GM23338 (cell line): Measurements from ENCODE around the gene OR5M8. TPM values are rescaled to one million over a fixed set of nuclear protein-coding genes. Genes with fewer than 3 reads are reported as not detected.
A peak's percentile ranks its signal among the peaks of the same experiment; 100 is the strongest.

ENCODE experiments used
- ATAC-seq: fragments of 200-7000 bp; cut with Tn5 transposase; 3 replicates; pipeline ENCODE4 v1.9.1; 2020
- DNase-seq: peaks from one replicate; pipeline ENCODE4 v3.0.0-alpha.2; 2015; ENCODE audit warnings: low spot score
- H2AFZ ChIP-seq: fragments of 200-600 bp; sonication (generic); 2 replicates; pipeline ENCODE4 v1.8.0; 2016; ENCODE audit warnings: antibody characterized with exemption, mild to moderate bottlenecking, moderate library complexity
- H3F3A ChIP-seq: fragments of 200-600 bp; sonication (generic); replicated peaks from 2 replicates; pipeline ENCODE4 v1.8.0; 2017; ENCODE audit warnings: antibody characterized with exemption, mixed run types, low read depth
- H3K27ac ChIP-seq: fragments of 200-600 bp; sonication (generic); 2 replicates; pipeline ENCODE4 v1.6.1; 2016; ENCODE audit warnings: low read depth
- H3K27me3 ChIP-seq: fragments of 200-600 bp; sonication (generic); 2 replicates; pipeline ENCODE4 v1.8.0; 2016; ENCODE audit warnings: mild to moderate bottlenecking, mixed run types, moderate library complexity; ENCODE audit not compliant: insufficient read depth
- H3K36me3 ChIP-seq: fragments of 200-600 bp; sonication (generic); 2 replicates; pipeline ENCODE4 v1.8.0; 2016; ENCODE audit warnings: mild to moderate bottlenecking; ENCODE audit not compliant: insufficient read depth
- H3K4me1 ChIP-seq: fragments of 200-600 bp; sonication (generic); 2 replicates; pipeline ENCODE4 v1.8.0; 2016; ENCODE audit warnings: mild to moderate bottlenecking, moderate library complexity; ENCODE audit not compliant: insufficient read depth
- H3K4me2 ChIP-seq: fragments of 200-600 bp; sonication (generic); 2 replicates; pipeline ENCODE4 v1.7.1; 2017; ENCODE audit warnings: mixed run types
- H3K4me3 ChIP-seq: fragments of 200-600 bp; sonication (generic); 2 replicates; pipeline ENCODE4 v1.6.1; 2016; ENCODE audit warnings: mixed run types
- H3K79me2 ChIP-seq: fragments of 200-600 bp; sonication (generic); replicated peaks from 2 replicates; pipeline ENCODE4 v1.8.0; 2017; ENCODE audit warnings: mild to moderate bottlenecking; ENCODE audit not compliant: insufficient read depth
- H3K9me2 ChIP-seq: fragments of 200-600 bp; sonication (generic); 2 replicates; pipeline ENCODE4 v1.8.0; 2017; ENCODE audit not compliant: insufficient read depth
- H4K20me1 ChIP-seq: fragments of 200-600 bp; sonication (generic); replicated peaks from 2 replicates; pipeline ENCODE4 v1.8.0; 2017; ENCODE audit warnings: mild to moderate bottlenecking; ENCODE audit not compliant: insufficient read depth
- H3K27ac Mint-ChIP-seq: 2 replicates; pipeline ENCODE4 v1.8.0; 2020; ENCODE audit warnings: inconsistent platforms, mild to moderate bottlenecking, moderate library complexity, mixed read lengths
- H3K27me3 Mint-ChIP-seq: 3 replicates; pipeline ENCODE4 v1.8.0; 2022; ENCODE audit warnings: low read depth, mild to moderate bottlenecking, moderate library complexity, mixed read lengths, inconsistent platforms; ENCODE audit not compliant: insufficient read depth, poor library complexity
- H3K36me3 Mint-ChIP-seq: 3 replicates; pipeline ENCODE4 v1.8.0; 2021; ENCODE audit warnings: low read depth, mild to moderate bottlenecking, inconsistent platforms, moderate library complexity, mixed read lengths
- H3K4me1 Mint-ChIP-seq: 3 replicates; pipeline ENCODE4 v1.8.0; 2020; ENCODE audit warnings: mild to moderate bottlenecking, inconsistent platforms, mixed read lengths
- H3K4me3 Mint-ChIP-seq: 3 replicates; pipeline ENCODE4 v1.8.0; 2021; ENCODE audit warnings: moderate library complexity, mild to moderate bottlenecking, inconsistent platforms, mixed read lengths
- H3K9me3 Mint-ChIP-seq: 3 replicates; pipeline ENCODE4 v1.8.0; 2020; ENCODE audit warnings: moderate library complexity, mild to moderate bottlenecking, inconsistent platforms, mixed read lengths
- CREB1 ChIP-seq: fragments of 250-450 bp; sonication (Bioruptor Pico); IDR thresholded peaks from 2 replicates; pipeline ENCODE4 v1.5.0; 2020; ENCODE audit warnings: low read depth, mild to moderate bottlenecking, moderate library complexity
- EZH2 ChIP-seq: fragments of 200-600 bp; sonication (generic); IDR thresholded peaks from one replicate; pipeline ENCODE4 v1.8.0; 2017; ENCODE audit warnings: antibody characterized with exemption, mild to moderate bottlenecking, low read depth; ENCODE audit not compliant: unreplicated experiment
- EZH2phosphoT487 ChIP-seq: fragments of 200-600 bp; sonication (generic); IDR thresholded peaks from one replicate; pipeline ENCODE4 v1.8.1; 2018; ENCODE audit warnings: antibody characterized with exemption; ENCODE audit not compliant: unreplicated experiment
- JUNB ChIP-seq: IDR thresholded peaks from one replicate; pipeline ENCODE4 v1.6.1; 2016; ENCODE audit warnings: antibody characterized with exemption; ENCODE audit not compliant: unreplicated experiment
- NANOG ChIP-seq: IDR thresholded peaks from 2 replicates; pipeline ENCODE4 v1.6.1; 2016; ENCODE audit warnings: antibody characterized with exemption, borderline replicate concordance
- POLR2AphosphoS5 ChIP-seq: IDR thresholded peaks from 2 replicates; pipeline ENCODE4 v1.6.1; 2016; ENCODE audit warnings: antibody characterized with exemption, low read depth
- STAT1 ChIP-seq: IDR thresholded peaks from one replicate; pipeline ENCODE4 v1.6.1; 2016; ENCODE audit warnings: antibody characterized with exemption; ENCODE audit not compliant: unreplicated experiment
- ZNF114 ChIP-seq: fragments of 250-450 bp; sonication (Bioruptor Pico); IDR thresholded peaks from 2 replicates; pipeline ENCODE4 v1.5.0; 2020; ENCODE audit warnings: mild to moderate bottlenecking, moderate library complexity
- ZNF331 ChIP-seq: fragments of 250-450 bp; sonication (Bioruptor Pico); IDR thresholded peaks from 2 replicates; pipeline ENCODE4 v1.5.0; 2020; ENCODE audit warnings: low read depth, mild to moderate bottlenecking, moderate library complexity
- long read RNA-seq: library from polyadenylated mRNA; unstranded; transcript quantifications from one replicate; pipeline ENCODE4 v2.0.0, GENCODE V29; 2020; ENCODE audit not compliant: unreplicated experiment
- polyA plus RNA-seq: library from polyadenylated mRNA; unstranded; fragments of >200 nt; fragmentation: Nextera tagmentation; extraction: Ambion mirVana; gene quantifications from 2 replicates; pipeline ENCODE4 v1.2.1, GENCODE V29; 2016
- total RNA-seq: library from RNA; depleted of rRNA; stranded (reverse); fragments of >200 nt; shearing (Covaris generic); gene quantifications from 2 replicates; pipeline ENCODE4 v1.2.3, GENCODE V29; 2014; rRNA removed
- TF ChIP-seq, protein P1 (sequence below): fragments of 250-450 bp; sonication (Bioruptor Pico); IDR thresholded peaks from 2 replicates; pipeline ENCODE4 v1.5.0; 2020; ENCODE audit warnings: mild to moderate bottlenecking, moderate library complexity
- TF ChIP-seq, protein P2 (sequence below): IDR thresholded peaks from one replicate; pipeline ENCODE4 v1.6.1; 2018; ENCODE audit warnings: antibody characterized with exemption; ENCODE audit not compliant: unreplicated experiment
- TF ChIP-seq, protein P3 (sequence below): IDR thresholded peaks from 2 replicates; pipeline ENCODE4 v1.6.1; 2016; ENCODE audit warnings: antibody characterized with exemption
- TF ChIP-seq, protein P4 (sequence below), 2 experiments: fragments of 200-600 bp in 1 of 2; sonication (generic) in 1 of 2; conservative IDR thresholded peaks; 2 replicates each; pipeline versions ENCODE4 v1.5.1 to v1.6.1; 2016 to 2017; ENCODE audit warnings: antibody characterized with exemption in 2 of 2, low read depth in 2 of 2, mild to moderate bottlenecking in 2 of 2, moderate library complexity in 1 of 2

Gene OR5M8
- total RNA-seq (not detected in 2 replicates), polyA plus RNA-seq (not detected in 2 replicates)
- long read RNA-seq: 0 reads

DNA sequence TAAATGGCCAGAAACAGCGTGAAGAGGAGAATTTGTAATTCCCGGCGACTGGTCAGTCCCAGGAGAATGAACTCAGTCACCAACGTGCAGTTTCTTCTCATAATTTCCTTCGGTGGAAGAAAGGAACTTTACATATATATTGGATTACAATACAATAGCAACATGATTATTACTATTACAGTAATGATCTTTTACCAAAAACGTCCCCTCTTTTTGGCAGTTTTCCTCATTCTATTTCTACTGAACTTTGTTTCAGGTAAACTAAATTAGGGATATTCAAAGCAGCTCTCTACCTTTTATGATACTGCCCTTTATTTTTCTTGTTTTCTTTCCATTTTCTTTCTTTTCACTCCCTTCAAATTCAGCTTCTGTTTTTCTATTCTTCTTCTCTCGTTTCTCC is at the start of gene OR5M8:
Gene OR5M8, minus strand, starts transcription at position 101 of the 400 bp plus-strand sequence. Its CDS starts 0 bp downstream, at position 101.
- H3K36me3 Mint-ChIP-seq: peaks cover 6% of the 10 kb centered on the region; the same call in 1 of the 3 replicates

More for the DNA sequence above, at the start of gene OR5M8:
- Histone ChIP-seq H3K27ac (no peak within 1 kb of the TSS), H3K9me2 (peaks cover 10% of the 10 kb centered on the region; the same call in 1 of the 2 replicates), H3K36me3 (no peaks in the 10 kb centered on the region), H3K79me2 (no peaks in the 10 kb centered on the region), H3F3A (no peaks in the 10 kb centered on the region), H3K27me3 (no peaks in the 10 kb centered on the region), H3K4me3 (no peak within 1 kb of the TSS), H3K4me1 (no peaks in the 10 kb centered on the region), H4K20me1 (no peaks in the 10 kb centered on the region), H3K4me2 (no peak within 1 kb of the TSS), H2AFZ (peak within 1 kb of the TSS; percentile 8; the same call in 1 of the 2 replicates)
- no peak for TF ChIP-seq STAT1
- no peak for TF ChIP-seq ZNF331
- TF ChIP-seq, protein P1, sequence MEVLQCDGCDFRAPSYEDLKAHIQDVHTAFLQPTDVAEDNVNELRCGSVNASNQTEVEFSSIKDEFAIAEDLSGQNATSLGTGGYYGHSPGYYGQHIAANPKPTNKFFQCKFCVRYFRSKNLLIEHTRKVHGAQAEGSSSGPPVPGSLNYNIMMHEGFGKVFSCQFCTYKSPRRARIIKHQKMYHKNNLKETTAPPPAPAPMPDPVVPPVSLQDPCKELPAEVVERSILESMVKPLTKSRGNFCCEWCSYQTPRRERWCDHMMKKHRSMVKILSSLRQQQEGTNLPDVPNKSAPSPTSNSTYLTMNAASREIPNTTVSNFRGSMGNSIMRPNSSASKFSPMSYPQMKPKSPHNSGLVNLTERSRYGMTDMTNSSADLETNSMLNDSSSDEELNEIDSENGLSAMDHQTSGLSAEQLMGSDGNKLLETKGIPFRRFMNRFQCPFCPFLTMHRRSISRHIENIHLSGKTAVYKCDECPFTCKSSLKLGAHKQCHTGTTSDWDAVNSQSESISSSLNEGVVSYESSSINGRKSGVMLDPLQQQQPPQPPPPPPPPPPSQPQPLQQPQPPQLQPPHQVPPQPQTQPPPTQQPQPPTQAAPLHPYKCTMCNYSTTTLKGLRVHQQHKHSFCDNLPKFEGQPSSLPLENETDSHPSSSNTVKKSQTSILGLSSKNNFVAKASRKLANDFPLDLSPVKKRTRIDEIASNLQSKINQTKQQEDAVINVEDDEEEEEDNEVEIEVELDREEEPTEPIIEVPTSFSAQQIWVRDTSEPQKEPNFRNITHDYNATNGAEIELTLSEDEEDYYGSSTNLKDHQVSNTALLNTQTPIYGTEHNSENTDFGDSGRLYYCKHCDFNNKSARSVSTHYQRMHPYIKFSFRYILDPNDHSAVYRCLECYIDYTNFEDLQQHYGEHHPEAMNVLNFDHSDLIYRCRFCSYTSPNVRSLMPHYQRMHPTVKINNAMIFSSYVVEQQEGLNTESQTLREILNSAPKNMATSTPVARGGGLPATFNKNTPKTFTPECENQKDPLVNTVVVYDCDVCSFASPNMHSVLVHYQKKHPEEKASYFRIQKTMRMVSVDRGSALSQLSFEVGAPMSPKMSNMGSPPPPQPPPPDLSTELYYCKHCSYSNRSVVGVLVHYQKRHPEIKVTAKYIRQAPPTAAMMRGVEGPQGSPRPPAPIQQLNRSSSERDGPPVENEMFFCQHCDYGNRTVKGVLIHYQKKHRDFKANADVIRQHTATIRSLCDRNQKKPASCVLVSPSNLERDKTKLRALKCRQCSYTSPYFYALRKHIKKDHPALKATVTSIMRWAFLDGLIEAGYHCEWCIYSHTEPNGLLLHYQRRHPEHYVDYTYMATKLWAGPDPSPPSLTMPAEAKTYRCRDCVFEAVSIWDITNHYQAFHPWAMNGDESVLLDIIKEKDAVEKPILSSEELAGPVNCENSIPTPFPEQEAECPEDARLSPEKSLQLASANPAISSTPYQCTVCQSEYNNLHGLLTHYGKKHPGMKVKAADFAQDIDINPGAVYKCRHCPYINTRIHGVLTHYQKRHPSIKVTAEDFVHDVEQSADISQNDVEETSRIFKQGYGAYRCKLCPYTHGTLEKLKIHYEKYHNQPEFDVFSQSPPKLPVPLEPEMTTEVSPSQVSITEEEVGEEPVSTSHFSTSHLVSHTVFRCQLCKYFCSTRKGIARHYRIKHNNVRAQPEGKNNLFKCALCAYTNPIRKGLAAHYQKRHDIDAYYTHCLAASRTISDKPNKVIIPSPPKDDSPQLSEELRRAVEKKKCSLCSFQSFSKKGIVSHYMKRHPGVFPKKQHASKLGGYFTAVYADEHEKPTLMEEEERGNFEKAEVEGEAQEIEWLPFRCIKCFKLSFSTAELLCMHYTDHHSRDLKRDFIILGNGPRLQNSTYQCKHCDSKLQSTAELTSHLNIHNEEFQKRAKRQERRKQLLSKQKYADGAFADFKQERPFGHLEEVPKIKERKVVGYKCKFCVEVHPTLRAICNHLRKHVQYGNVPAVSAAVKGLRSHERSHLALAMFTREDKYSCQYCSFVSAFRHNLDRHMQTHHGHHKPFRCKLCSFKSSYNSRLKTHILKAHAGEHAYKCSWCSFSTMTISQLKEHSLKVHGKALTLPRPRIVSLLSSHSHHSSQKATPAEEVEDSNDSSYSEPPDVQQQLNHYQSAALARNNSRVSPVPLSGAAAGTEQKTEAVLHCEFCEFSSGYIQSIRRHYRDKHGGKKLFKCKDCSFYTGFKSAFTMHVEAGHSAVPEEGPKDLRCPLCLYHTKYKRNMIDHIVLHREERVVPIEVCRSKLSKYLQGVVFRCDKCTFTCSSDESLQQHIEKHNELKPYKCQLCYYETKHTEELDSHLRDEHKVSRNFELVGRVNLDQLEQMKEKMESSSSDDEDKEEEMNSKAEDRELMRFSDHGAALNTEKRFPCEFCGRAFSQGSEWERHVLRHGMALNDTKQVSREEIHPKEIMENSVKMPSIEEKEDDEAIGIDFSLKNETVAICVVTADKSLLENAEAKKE (CRISPR knock-in tag): no peak
- no peak for TF ChIP-seq JUNB
- TF ChIP-seq ZNF114: no peak
- no peak for TF ChIP-seq EZH2phosphoT487
- TF ChIP-seq CREB1 (CRISPR knock-in tag): no peak
- TF ChIP-seq, protein P2, sequence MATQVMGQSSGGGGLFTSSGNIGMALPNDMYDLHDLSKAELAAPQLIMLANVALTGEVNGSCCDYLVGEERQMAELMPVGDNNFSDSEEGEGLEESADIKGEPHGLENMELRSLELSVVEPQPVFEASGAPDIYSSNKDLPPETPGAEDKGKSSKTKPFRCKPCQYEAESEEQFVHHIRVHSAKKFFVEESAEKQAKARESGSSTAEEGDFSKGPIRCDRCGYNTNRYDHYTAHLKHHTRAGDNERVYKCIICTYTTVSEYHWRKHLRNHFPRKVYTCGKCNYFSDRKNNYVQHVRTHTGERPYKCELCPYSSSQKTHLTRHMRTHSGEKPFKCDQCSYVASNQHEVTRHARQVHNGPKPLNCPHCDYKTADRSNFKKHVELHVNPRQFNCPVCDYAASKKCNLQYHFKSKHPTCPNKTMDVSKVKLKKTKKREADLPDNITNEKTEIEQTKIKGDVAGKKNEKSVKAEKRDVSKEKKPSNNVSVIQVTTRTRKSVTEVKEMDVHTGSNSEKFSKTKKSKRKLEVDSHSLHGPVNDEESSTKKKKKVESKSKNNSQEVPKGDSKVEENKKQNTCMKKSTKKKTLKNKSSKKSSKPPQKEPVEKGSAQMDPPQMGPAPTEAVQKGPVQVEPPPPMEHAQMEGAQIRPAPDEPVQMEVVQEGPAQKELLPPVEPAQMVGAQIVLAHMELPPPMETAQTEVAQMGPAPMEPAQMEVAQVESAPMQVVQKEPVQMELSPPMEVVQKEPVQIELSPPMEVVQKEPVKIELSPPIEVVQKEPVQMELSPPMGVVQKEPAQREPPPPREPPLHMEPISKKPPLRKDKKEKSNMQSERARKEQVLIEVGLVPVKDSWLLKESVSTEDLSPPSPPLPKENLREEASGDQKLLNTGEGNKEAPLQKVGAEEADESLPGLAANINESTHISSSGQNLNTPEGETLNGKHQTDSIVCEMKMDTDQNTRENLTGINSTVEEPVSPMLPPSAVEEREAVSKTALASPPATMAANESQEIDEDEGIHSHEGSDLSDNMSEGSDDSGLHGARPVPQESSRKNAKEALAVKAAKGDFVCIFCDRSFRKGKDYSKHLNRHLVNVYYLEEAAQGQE: no peak
- TF ChIP-seq NANOG: no peak
- TF ChIP-seq POLR2AphosphoS5: no peak
- TF ChIP-seq, protein P3, sequence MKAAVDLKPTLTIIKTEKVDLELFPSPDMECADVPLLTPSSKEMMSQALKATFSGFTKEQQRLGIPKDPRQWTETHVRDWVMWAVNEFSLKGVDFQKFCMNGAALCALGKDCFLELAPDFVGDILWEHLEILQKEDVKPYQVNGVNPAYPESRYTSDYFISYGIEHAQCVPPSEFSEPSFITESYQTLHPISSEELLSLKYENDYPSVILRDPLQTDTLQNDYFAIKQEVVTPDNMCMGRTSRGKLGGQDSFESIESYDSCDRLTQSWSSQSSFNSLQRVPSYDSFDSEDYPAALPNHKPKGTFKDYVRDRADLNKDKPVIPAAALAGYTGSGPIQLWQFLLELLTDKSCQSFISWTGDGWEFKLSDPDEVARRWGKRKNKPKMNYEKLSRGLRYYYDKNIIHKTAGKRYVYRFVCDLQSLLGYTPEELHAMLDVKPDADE: no peak
- TF ChIP-seq EZH2: no peak
- TF ChIP-seq, protein P4, sequence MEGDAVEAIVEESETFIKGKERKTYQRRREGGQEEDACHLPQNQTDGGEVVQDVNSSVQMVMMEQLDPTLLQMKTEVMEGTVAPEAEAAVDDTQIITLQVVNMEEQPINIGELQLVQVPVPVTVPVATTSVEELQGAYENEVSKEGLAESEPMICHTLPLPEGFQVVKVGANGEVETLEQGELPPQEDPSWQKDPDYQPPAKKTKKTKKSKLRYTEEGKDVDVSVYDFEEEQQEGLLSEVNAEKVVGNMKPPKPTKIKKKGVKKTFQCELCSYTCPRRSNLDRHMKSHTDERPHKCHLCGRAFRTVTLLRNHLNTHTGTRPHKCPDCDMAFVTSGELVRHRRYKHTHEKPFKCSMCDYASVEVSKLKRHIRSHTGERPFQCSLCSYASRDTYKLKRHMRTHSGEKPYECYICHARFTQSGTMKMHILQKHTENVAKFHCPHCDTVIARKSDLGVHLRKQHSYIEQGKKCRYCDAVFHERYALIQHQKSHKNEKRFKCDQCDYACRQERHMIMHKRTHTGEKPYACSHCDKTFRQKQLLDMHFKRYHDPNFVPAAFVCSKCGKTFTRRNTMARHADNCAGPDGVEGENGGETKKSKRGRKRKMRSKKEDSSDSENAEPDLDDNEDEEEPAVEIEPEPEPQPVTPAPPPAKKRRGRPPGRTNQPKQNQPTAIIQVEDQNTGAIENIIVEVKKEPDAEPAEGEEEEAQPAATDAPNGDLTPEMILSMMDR (conservative IDR thresholded peaks at IDR 0.05; ENCODE audit: low read depth in 2 of 2): no peak
- DNase-seq (no peak), ATAC-seq (no peak)
- Mint-ChIP-seq H3K27ac (no peak within 1 kb of the TSS), H3K4me3 (no peak within 1 kb of the TSS), H3K9me3 (peaks cover 13% of the 10 kb centered on the region), H3K4me1 (no peaks in the 10 kb centered on the region), H3K27me3 (peaks cover 4% of the 10 kb centered on the region)
